PC-3 (cell line): ENCODE results near the gene VPS54. TPM values are rescaled to one million over a fixed set of nuclear protein-coding genes. Genes with fewer than 3 reads are reported as not detected.
"Not testable (repeated sequence)": the region's sequence is repeated elsewhere in the genome, so short reads cannot be mapped to it uniquely, and the experiment has no call there.

ENCODE experiments used
- ATAC-seq: fragments of 200-7000 bp; cut with Tn5 transposase; 2 replicates; pipeline ENCODE4 v1.9.1; 2020; ENCODE audit warnings: mild to moderate bottlenecking, moderate library complexity
- BruUV-seq: library from RNA; stranded (reverse); fragments of 400-500 nt; replicated peaks from 2 replicates; lab custom pipeline; 2021; lab: Mats Ljungman, UMichigan
- CTCF ChIA-PET: fragments of 300-600 bp; sonication (Branson Sonifier 250); formaldehyde crosslinking; loops from one replicate; lab custom pipeline; 2022; ENCODE audit warnings: antibody characterized with exemption; lab: Charles Lee
- POLR2A ChIA-PET: fragments of 300-600 bp; sonication (Branson Sonifier 250); formaldehyde crosslinking; loops from one replicate; lab custom pipeline; 2022; ENCODE audit warnings: antibody characterized with exemption; ENCODE audit not compliant: unreplicated experiment; lab: Charles Lee
- DNase-seq: peaks from one replicate; pipeline ENCODE4 v3.0.0-alpha.2; 2015
- H2AFZ ChIP-seq: fragments of 300-600 bp; sonication (generic); 2 replicates; pipeline ENCODE4 v1.6.0; 2016; ENCODE audit warnings: antibody characterized with exemption, low read length
- H3F3A ChIP-seq: fragments of 300-600 bp; sonication (generic); one replicate; pipeline ENCODE4 v1.6.0; 2017; ENCODE audit warnings: antibody characterized with exemption, low read length, control low read depth, mild to moderate bottlenecking; ENCODE audit not compliant: unreplicated experiment
- H3K27ac ChIP-seq: fragments of 300-600 bp; sonication (generic); 2 replicates; pipeline ENCODE4 v1.5.1; 2016; ENCODE audit warnings: mild to moderate bottlenecking, low read length
- H3K27me3 ChIP-seq: fragments of 300-600 bp; sonication (generic); 2 replicates; pipeline ENCODE4 v1.6.1; 2016; ENCODE audit warnings: low read length, mixed read lengths
- H3K36me3 ChIP-seq: fragments of 300-600 bp; sonication (generic); 2 replicates; pipeline ENCODE4 v1.6.1; 2016; ENCODE audit warnings: low read depth, mixed run types, low read length, mixed read lengths
- H3K4me1 ChIP-seq: fragments of 300-600 bp; sonication (generic); 2 replicates; pipeline ENCODE4 v1.5.1; 2016; ENCODE audit warnings: low read length; ENCODE audit not compliant: insufficient read depth
- H3K4me2 ChIP-seq: fragments of 300-600 bp; sonication (generic); 2 replicates; pipeline ENCODE4 v1.6.0; 2016; ENCODE audit warnings: low read length
- H3K4me3 ChIP-seq: fragments of 300-600 bp; sonication (generic); 2 replicates; pipeline ENCODE4 v1.5.1; 2016; ENCODE audit warnings: mild to moderate bottlenecking, low read length, mixed read lengths
- H3K79me2 ChIP-seq: fragments of 300-600 bp; sonication (generic); 2 replicates; pipeline ENCODE4 v1.6.1; 2017; ENCODE audit warnings: low read length, mixed read lengths
- H3K9ac ChIP-seq: fragments of 300-600 bp; sonication (generic); 2 replicates; pipeline ENCODE4 v1.6.0; 2016; ENCODE audit warnings: mild to moderate bottlenecking, low read length
- H3K9me2 ChIP-seq: fragments of 300-600 bp; sonication (generic); replicated peaks from 2 replicates; pipeline ENCODE4 v1.6.1; 2016; ENCODE audit warnings: mixed run types, low read length, mixed read lengths
- H3K9me3 ChIP-seq: fragments of 300-600 bp; sonication (generic); 2 replicates; pipeline ENCODE4 v1.6.1; 2016; ENCODE audit warnings: low read length, mixed read lengths
- H4K20me1 ChIP-seq: fragments of 300-600 bp; sonication (generic); 2 replicates; pipeline ENCODE4 v1.6.1; 2016; ENCODE audit warnings: low read length, mixed read lengths
- CTCF ChIP-seq: fragments of 300-600 bp; sonication (generic); conservative IDR thresholded peaks from 2 replicates; pipeline ENCODE4 v1.5.1; 2017; ENCODE audit warnings: antibody characterized with exemption, low read depth, mild to moderate bottlenecking, low read length
- EZH2 ChIP-seq: fragments of 300-600 bp; sonication (generic); IDR thresholded peaks from one replicate; pipeline ENCODE4 v1.6.1; 2017; ENCODE audit warnings: antibody characterized with exemption, mild to moderate bottlenecking, low read length; ENCODE audit not compliant: unreplicated experiment
- EZH2phosphoT487 ChIP-seq: fragments of 300-600 bp; sonication (generic); IDR thresholded peaks from 2 replicates; pipeline ENCODE4 v1.6.1; 2018; ENCODE audit warnings: mild to moderate bottlenecking, antibody characterized with exemption, low read length, borderline replicate concordance
- intact Hi-C: fragments of 100-400 bp; cut with micrococcal nuclease; formaldehyde crosslinking; loops from 2 replicates; pipeline ENCODE4 v1.9.0; 2023
- total RNA-seq: library from RNA; depleted of rRNA; stranded (reverse); fragments of >200 nt; gene quantifications from 2 replicates; pipeline ENCODE4 v1.2.3, GENCODE V29; 2014

The VPS54 gene
- total RNA-seq, 1 experiment from 2014 or later, result 17.9 TPM

- DNase-seq (no peak), ATAC-seq (no peak)
- no peaks in the 10 kb centered on the region for H3K9me3 ChIP-seq
- H3K9ac ChIP-seq, result no peak overlapping the region
- no peaks in the 10 kb centered on the region for H3K27me3 ChIP-seq
- intact Hi-C loops, result no loop called here
- H3K79me2 ChIP-seq, result 0 out of 2 replicates have a peak, but pooled peaks cover 3% of the 10 kb centered on the region
- no peaks in the 10 kb centered on the region for H3K9me2 ChIP-seq
- CTCF ChIA-PET, result no interaction called here
- H3K36me3 ChIP-seq, result no peaks in the 10 kb centered on the region; the same call in 1 of the 2 replicates
- POLR2A ChIA-PET, result no interaction called here
- H3K4me2 ChIP-seq, result no peak overlapping the region
- TF ChIP-seq CTCF (no peak), EZH2 (no peak), EZH2phosphoT487 (no peak)
- no peaks in the 10 kb centered on the region for H4K20me1 ChIP-seq
- no TSS peak for BruUV-seq
- 0 out of 2 replicates have a peak, but pooled peaks cover 4% of the 10 kb centered on the region for H3K4me1 ChIP-seq
- H3F3A ChIP-seq, result no peaks in the 10 kb centered on the region
- H2AFZ ChIP-seq, result no peak overlapping the region
- H3K4me3 ChIP-seq, result no peak overlapping the region
- no peak overlapping the region for H3K27ac ChIP-seq
Measured at GRCh38 chr2:63992061-63992685, 27.1 kb downstream of the VPS54 start.

GRCh38 chr2:63991173-63991999 is 27.8 kb downstream of the VPS54 start:
- CTCF ChIA-PET, H2AFZ ChIP-seq, DNase-seq, BruUV-seq, H3K27ac ChIP-seq, H3K9ac ChIP-seq, H3K9me3 ChIP-seq, H3K4me3 ChIP-seq, H3K9me2 ChIP-seq, H3K4me1 ChIP-seq, H3K79me2 ChIP-seq, intact Hi-C loops, H4K20me1 ChIP-seq, H3K4me2 ChIP-seq, POLR2A ChIA-PET, H3F3A ChIP-seq, H3K27me3 ChIP-seq, H3K36me3 ChIP-seq, ATAC-seq: not testable (repeated sequence)

- Histone ChIP-seq H3K36me3 (no peaks in the 10 kb centered on the region), H3K4me2 (no peak overlapping the region), H3F3A (no peaks in the 10 kb centered on the region), H2AFZ (no peak overlapping the region), H3K9me3 (no peaks in the 10 kb centered on the region), H3K27me3 (no peaks in the 10 kb centered on the region), H4K20me1 (0 out of 2 replicates have a peak, but pooled peaks cover 3% of the 10 kb centered on the region), H3K9ac (no peak overlapping the region), H3K9me2 (no peaks in the 10 kb centered on the region), H3K4me1 (peaks cover 10% of the 10 kb centered on the region), H3K79me2 (peaks cover 4% of the 10 kb centered on the region; the same call in 1 of the 2 replicates), H3K4me3 (no peak overlapping the region), H3K27ac (no peak overlapping the region)
- ATAC-seq (no peak), DNase-seq (no peak)
- POLR2A ChIA-PET, result no interaction called here
- intact Hi-C loops, result no loop called here
- TF ChIP-seq EZH2 (no peak), EZH2phosphoT487 (no peak), CTCF (no peak)
- BruUV-seq, result no TSS peak
- CTCF ChIA-PET, result no interaction called here
Measured at GRCh38 chr2:63990072-63990471, 29.2 kb downstream of the VPS54 start.

- POLR2A ChIA-PET, CTCF ChIA-PET, intact Hi-C loops: not testable (repeated sequence)
Measured at GRCh38 chr2:63988842-63989436, 30.3 kb downstream of the VPS54 start.

More at GRCh38 chr2:63988842-63989436, 30.3 kb downstream of the VPS54 start:
- H3K9ac ChIP-seq, H4K20me1 ChIP-seq, H3K4me2 ChIP-seq, H3K9me2 ChIP-seq, H3K36me3 ChIP-seq, H3K9me3 ChIP-seq, BruUV-seq, ATAC-seq, H3K4me3 ChIP-seq, H3K27me3 ChIP-seq, H3F3A ChIP-seq, H2AFZ ChIP-seq, DNase-seq, H3K27ac ChIP-seq: not testable (repeated sequence)
- H3K79me2 ChIP-seq, result peaks cover 13% of the 10 kb centered on the region
- H3K4me1 ChIP-seq, result peaks cover 18% of the 10 kb centered on the region
